WTC11 (cell line): ENCODE results near the gene ITPKC. TPM values are rescaled to one million over a fixed set of nuclear protein-coding genes. Genes with fewer than 3 reads are reported as not detected.

Source experiments
- ATAC-seq: fragments of 200-7000 bp; cut with Tn5 transposase; 2 replicates; pipeline ENCODE4 v1.10.0; 2021; ENCODE audit warnings: mild to moderate bottlenecking, moderate library complexity
- CTCF ChIA-PET: fragments of 300-600 bp; sonication (Branson Sonifier 250); formaldehyde crosslinking; loops from one replicate; lab custom pipeline; 2021; ENCODE audit warnings: antibody characterized with exemption; lab: Charles Lee
- POLR2A ChIA-PET: fragments of 350-600 bp; sonication (Branson Sonifier 250); formaldehyde crosslinking; loops from one replicate; lab custom pipeline; 2021; ENCODE audit warnings: antibody characterized with exemption; lab: Charles Lee
- DNase-seq: peaks from one replicate; pipeline ENCODE4 v3.0.0; 2021; ENCODE audit warnings: low spot score
- H3K27ac Mint-ChIP-seq: 2 replicates; pipeline ENCODE4 v1.8.0; 2021; ENCODE audit warnings: mixed read lengths
- H3K27me3 Mint-ChIP-seq: 2 replicates; pipeline ENCODE4 v1.8.0; 2021; ENCODE audit warnings: low read depth, mild to moderate bottlenecking, moderate library complexity, mixed read lengths
- H3K36me3 Mint-ChIP-seq: 2 replicates; pipeline ENCODE4 v1.8.0; 2021; ENCODE audit warnings: mixed read lengths
- H3K4me1 Mint-ChIP-seq: 2 replicates; pipeline ENCODE4 v1.8.0; 2022; ENCODE audit warnings: mixed read lengths
- H3K4me3 Mint-ChIP-seq: 2 replicates; pipeline ENCODE4 v1.8.0; 2021; ENCODE audit warnings: mild to moderate bottlenecking, moderate library complexity, mixed read lengths
- H3K9me3 Mint-ChIP-seq: 2 replicates; pipeline ENCODE4 v1.8.0; 2021; ENCODE audit warnings: mixed read lengths
- AR ChIP-seq: fragments of 250-450 bp; sonication (Bioruptor Pico); IDR thresholded peaks from 2 replicates; pipeline ENCODE4 v1.9.0; 2021; ENCODE audit warnings: mild to moderate bottlenecking
- ATF1 ChIP-seq: sonication (generic); formaldehyde crosslinking; IDR thresholded peaks from 2 replicates; pipeline ENCODE4 v1.8.1; 2023; ENCODE audit warnings: mild to moderate bottlenecking, moderate library complexity, missing genetic modification reagents
- ATF3 ChIP-seq: sonication (generic); formaldehyde crosslinking; conservative IDR thresholded peaks from 2 replicates; pipeline ENCODE4 v1.8.1; 2022; ENCODE audit warnings: mild to moderate bottlenecking, missing genetic modification reagents
- E2F5 ChIP-seq: sonication (generic); formaldehyde crosslinking; IDR thresholded peaks from 2 replicates; pipeline ENCODE4 v1.8.1; 2022; ENCODE audit warnings: mild to moderate bottlenecking, moderate library complexity, missing genetic modification reagents
- ETV6 ChIP-seq: sonication (generic); formaldehyde crosslinking; IDR thresholded peaks from 2 replicates; pipeline ENCODE4 v1.8.1; 2022; ENCODE audit warnings: mild to moderate bottlenecking, missing genetic modification reagents
- FOXK1 ChIP-seq: sonication (generic); formaldehyde crosslinking; IDR thresholded peaks from 2 replicates; pipeline ENCODE4 v1.8.0; 2022; ENCODE audit warnings: mild to moderate bottlenecking, moderate library complexity, missing genetic modification reagents
- FOXP4 ChIP-seq: sonication (generic); formaldehyde crosslinking; IDR thresholded peaks from 2 replicates; pipeline ENCODE4 v1.8.0; 2022; ENCODE audit warnings: mild to moderate bottlenecking, missing genetic modification reagents
- SP1 ChIP-seq: sonication (generic); formaldehyde crosslinking; conservative IDR thresholded peaks from 2 replicates; pipeline ENCODE4 v1.8.1; 2022; ENCODE audit warnings: missing genetic modification reagents
- STAT6 ChIP-seq: sonication (generic); formaldehyde crosslinking; conservative IDR thresholded peaks from 2 replicates; pipeline ENCODE4 v1.8.1; 2023; ENCODE audit warnings: mild to moderate bottlenecking, low read depth, missing genetic modification reagents, moderate library complexity
- TCF7 ChIP-seq: sonication (generic); formaldehyde crosslinking; IDR thresholded peaks from 2 replicates; pipeline ENCODE4 v1.8.0; 2022; ENCODE audit warnings: mild to moderate bottlenecking, low read depth, missing genetic modification reagents, moderate library complexity
- TEAD4 ChIP-seq: sonication (generic); formaldehyde crosslinking; IDR thresholded peaks from 2 replicates; pipeline ENCODE4 v1.8.0; 2022; ENCODE audit warnings: mild to moderate bottlenecking, missing genetic modification reagents
- USF1 ChIP-seq: sonication (generic); formaldehyde crosslinking; IDR thresholded peaks from 2 replicates; pipeline ENCODE4 v1.8.0; 2022; ENCODE audit warnings: mild to moderate bottlenecking, missing genetic modification reagents
- total RNA-seq: library from RNA; stranded (reverse); gene quantifications from 3 replicates; pipeline ENCODE4 v1.2.3, GENCODE V29; 2021

ITPKC gene
- total RNA-seq, 1 experiment from 2014 or later: 13.8 TPM

GRCh38 chr19:40777937-40778705 lies 61.2 kb downstream of the ITPKC start, which contains the start of gene RAB4B (continued):
- TF ChIP-seq AR (CRISPR knock-in tag) (no peak), ATF3 (CRISPR knock-in tag) (no peak), E2F5 (CRISPR knock-in tag) (0 out of 2 replicates have a peak, but pooled peaks have one; percentile 36), STAT6 (no peak), TEAD4 (no peak), FOXP4 (0 out of 2 replicates have a peak, but pooled peaks have one; percentile 37), ETV6 (CRISPR knock-in tag) (peak; percentile 39; the same call in 1 of the 2 replicates), SP1 (CRISPR knock-in tag) (peak; percentile 99), FOXK1 (CRISPR knock-in tag) (no peak; the same call in 1 of the 2 replicates), USF1 (CRISPR knock-in tag) (0 out of 2 replicates have a peak, but pooled peaks have one; percentile 30)

GRCh38 chr19:40778706-40779284 lies 61.9 kb downstream of the ITPKC start:
- CTCF ChIA-PET: interaction anchor here (0.5 to 4.7 kb wide), 23 partner anchors 15 to 695 kb away, joined by 3 to 76 read pairs (median 5); partner anchors contain the start of genes ACTMAP, COQ8B, EGLN2 and ITPKC
- POLR2A ChIA-PET: interaction anchor here (0.6 to 3.2 kb wide), 16 partner anchors 9 to 116 kb away, joined by 3 to 48 read pairs (median 5); partner anchors contain the start of genes ACTMAP, COQ8B, EGLN2 and ITPKC

More at GRCh38 chr19:40778706-40779284, 61.9 kb downstream of the ITPKC start:
- DNase-seq: peak; percentile 96
- TF ChIP-seq TCF7: no peak
- TF ChIP-seq ATF3 (CRISPR knock-in tag): no peak
- no peak for TF ChIP-seq ATF1 (CRISPR knock-in tag)
- Mint-ChIP-seq H3K27me3 (no peaks in the 10 kb centered on the region), H3K4me3 (peak overlapping the region; percentile 76), H3K36me3 (0 out of 2 replicates have a peak, but pooled peaks cover 3% of the 10 kb centered on the region), H3K9me3 (no peaks in the 10 kb centered on the region), H3K27ac (peak overlapping the region; percentile 97), H3K4me1 (peaks cover 27% of the 10 kb centered on the region)
- peak; percentile 79 for ATAC-seq
